Glutamatergic neuron (in vitro differentiated cells): ENCODE data around the gene RAB3GAP2. TPM values are rescaled to one million over a fixed set of nuclear protein-coding genes. Genes with fewer than 3 reads are reported as not detected.
A peak's percentile ranks its signal among the peaks of the same experiment; 100 is the strongest.
"Not testable (repeated sequence)": the region's sequence is repeated elsewhere in the genome, so short reads cannot be mapped to it uniquely, and the experiment has no call there.

Experiments
- DNase-seq: peaks from one replicate; pipeline ENCODE4 v3.0.0; 2022
- H3K27ac Mint-ChIP-seq: one replicate; pipeline ENCODE4 v1.8.0; 2020; ENCODE audit warnings: mild to moderate bottlenecking, mixed read lengths, inconsistent platforms; ENCODE audit not compliant: unreplicated experiment
- H3K27me3 Mint-ChIP-seq: one replicate; pipeline ENCODE4 v1.8.0; 2020; ENCODE audit warnings: mild to moderate bottlenecking, moderate library complexity, mixed read lengths, inconsistent platforms; ENCODE audit not compliant: unreplicated experiment
- H3K36me3 Mint-ChIP-seq: one replicate; pipeline ENCODE4 v1.8.0; 2020; ENCODE audit warnings: mild to moderate bottlenecking, mixed read lengths, inconsistent platforms; ENCODE audit not compliant: unreplicated experiment
- H3K4me1 Mint-ChIP-seq: one replicate; pipeline ENCODE4 v1.8.0; 2020; ENCODE audit warnings: mild to moderate bottlenecking, low read depth, mixed read lengths, inconsistent platforms; ENCODE audit not compliant: unreplicated experiment
- H3K4me3 Mint-ChIP-seq: one replicate; pipeline ENCODE4 v1.8.0; 2020; ENCODE audit warnings: mild to moderate bottlenecking, mixed read lengths, inconsistent platforms; ENCODE audit not compliant: unreplicated experiment
- H3K9me3 Mint-ChIP-seq: one replicate; pipeline ENCODE4 v1.8.0; 2020; ENCODE audit warnings: mild to moderate bottlenecking, moderate library complexity, mixed read lengths, inconsistent platforms; ENCODE audit not compliant: unreplicated experiment
- CTCF ChIP-seq: fragments of 200-600 bp; sonication (generic); IDR thresholded peaks from one replicate; pipeline ENCODE4 v1.5.0; 2021; ENCODE audit not compliant: partially characterized antibody, unreplicated experiment
- total RNA-seq: library from RNA; stranded (reverse); fragmentation: NEBNext Ultra II Directional; extraction: Animal tissue kit (Norgen Biotek cat#: 25700); gene quantifications from one replicate; pipeline ENCODE4 v1.2.1, GENCODE V29; 2021; ENCODE audit not compliant: unreplicated experiment

Gene RAB3GAP2
- total RNA-seq, 1 donor from 2014 or later: 65.3 TPM

GRCh38 chr1:220166853-220167252 lies 105.4 kb downstream of the RAB3GAP2 start:
- Mint-ChIP-seq H3K36me3 (peaks cover 5% of the 10 kb centered on the region), H3K4me1 (peaks cover 26% of the 10 kb centered on the region), H3K4me3 (no peak overlapping the region), H3K27me3 (peaks cover 3% of the 10 kb centered on the region), H3K9me3 (peaks cover 7% of the 10 kb centered on the region), H3K27ac (peak overlapping the region; percentile 84)
- DNase-seq: no peak
- TF ChIP-seq CTCF: no peak

GRCh38 chr1:220164517-220164916 lies 107.7 kb downstream of the RAB3GAP2 start:
- H3K4me3 Mint-ChIP-seq: no peak overlapping the region
- H3K9me3 Mint-ChIP-seq: peaks cover 6% of the 10 kb centered on the region
- H3K27ac Mint-ChIP-seq: no peak overlapping the region
- TF ChIP-seq CTCF: no peak
- peaks cover 5% of the 10 kb centered on the region for H3K36me3 Mint-ChIP-seq
- H3K4me1 Mint-ChIP-seq: peaks cover 17% of the 10 kb centered on the region
- DNase-seq: no peak
- H3K27me3 Mint-ChIP-seq: no peaks in the 10 kb centered on the region

- H3K36me3 Mint-ChIP-seq: peaks cover under 1% of the 10 kb centered on the region
Observed at GRCh38 chr1:220164116-220164515, 108.1 kb downstream of the RAB3GAP2 start.

GRCh38 chr1:220160027-220160426 lies 112.2 kb downstream of the RAB3GAP2 start:
- DNase-seq: no peak
- Mint-ChIP-seq H3K9me3 (peaks cover 1% of the 10 kb centered on the region), H3K4me1 (peaks cover 5% of the 10 kb centered on the region), H3K4me3 (no peak overlapping the region), H3K36me3 (no peaks in the 10 kb centered on the region), H3K27ac (no peak overlapping the region), H3K27me3 (no peaks in the 10 kb centered on the region)
- no peak for TF ChIP-seq CTCF

More at GRCh38 chr1:220164116-220164515, 108.1 kb downstream of the RAB3GAP2 start:
- Mint-ChIP-seq H3K27me3 (no peaks in the 10 kb centered on the region), H3K4me1 (peaks cover 17% of the 10 kb centered on the region), H3K27ac (peak overlapping the region; percentile 28), H3K4me3 (no peak overlapping the region), H3K9me3 (peaks cover 6% of the 10 kb centered on the region)
- no peak for TF ChIP-seq CTCF
- no peak for DNase-seq

GRCh38 chr1:220159041-220159440 lies 113.2 kb downstream of the RAB3GAP2 start:
- H3K27me3 Mint-ChIP-seq: no peaks in the 10 kb centered on the region
- H3K9me3 Mint-ChIP-seq: peaks cover 1% of the 10 kb centered on the region
- H3K36me3 Mint-ChIP-seq: no peaks in the 10 kb centered on the region
- peaks cover 3% of the 10 kb centered on the region for H3K4me1 Mint-ChIP-seq
- no peak overlapping the region for H3K27ac Mint-ChIP-seq
- DNase-seq: no peak
- no peak overlapping the region for H3K4me3 Mint-ChIP-seq
- no peak for TF ChIP-seq CTCF

- H3K36me3 Mint-ChIP-seq, H3K9me3 Mint-ChIP-seq: not testable (repeated sequence)
Observed at GRCh38 chr1:220158530-220158929, 113.7 kb downstream of the RAB3GAP2 start.

More at GRCh38 chr1:220158530-220158929, 113.7 kb downstream of the RAB3GAP2 start:
- H3K4me3 Mint-ChIP-seq, DNase-seq, H3K27me3 Mint-ChIP-seq, H3K4me1 Mint-ChIP-seq, H3K27ac Mint-ChIP-seq: not testable (repeated sequence)
